Naive thymus-derived CD4-positive, alpha-beta T cell (primary cell): ENCODE data around the gene C1orf105. TPM values are rescaled to one million over a fixed set of nuclear protein-coding genes. Genes with fewer than 3 reads are reported as not detected.
"Not testable (repeated sequence)": the region's sequence is repeated elsewhere in the genome, so short reads cannot be mapped to it uniquely, and the experiment has no call there.

Experiments used
- ATAC-seq: fragments of 150-1000 bp; cut with Tn5 transposase; 2 replicates; pipeline ENCODE4 v1.10.0; 2021; ENCODE audit warnings: mild to moderate bottlenecking, moderate library complexity
- CTCF ChIA-PET: fragments of 350-600 bp; sonication (Branson Sonifier 250); formaldehyde crosslinking; loops from one replicate; lab custom pipeline; 2021; ENCODE audit warnings: antibody characterized with exemption; lab: Charles Lee
- POLR2A ChIA-PET: fragments of 350-600 bp; sonication (Branson Sonifier 250); formaldehyde crosslinking; loops from one replicate; lab custom pipeline; 2021; ENCODE audit warnings: antibody characterized with exemption, inconsistent platforms; lab: Charles Lee
- DNase-seq, 9 donors: peaks; one replicate each; pipeline versions ENCODE4 v3.0.0 to v3.0.0-alpha.2; 2020 to 2022; ENCODE audit warnings: mixed read lengths in 1 of 9
- H3K27ac ChIP-seq: one replicate; pipeline ENCODE4 v1.7.0; 2013; ENCODE audit warnings: mild to moderate bottlenecking, low read depth, low read length, moderate library complexity
- H3K27me3 ChIP-seq, 2 donors: one replicate each; pipeline ENCODE4 v1.7.0; 2013; ENCODE audit warnings: low read length in 2 of 2, mild to moderate bottlenecking in 2 of 2, moderate library complexity in 2 of 2; ENCODE audit not compliant: control insufficient read depth in 2 of 2, insufficient read depth in 2 of 2
- H3K36me3 ChIP-seq, 3 experiments: 1 replicate in 2 of 3; 2 replicates in 1 of 3; pipeline ENCODE4 v1.7.0; 2013; ENCODE audit warnings: low read length in 3 of 3, mild to moderate bottlenecking in 3 of 3, moderate library complexity in 1 of 3; ENCODE audit not compliant: insufficient read depth in 3 of 3, control insufficient read depth in 2 of 3
- H3K4me1 ChIP-seq, 2 donors: one replicate each; pipeline ENCODE4 v1.7.0; 2013; ENCODE audit warnings: low read length in 2 of 2, mild to moderate bottlenecking in 2 of 2, moderate library complexity in 1 of 2; ENCODE audit not compliant: control insufficient read depth in 2 of 2, insufficient read depth in 2 of 2
- H3K4me3 ChIP-seq: 2 replicates; pipeline ENCODE4 v1.7.0; 2013; ENCODE audit warnings: mild to moderate bottlenecking, low read length
- H3K9me3 ChIP-seq, 3 experiments: 1 replicate in 2 of 3; 2 replicates in 1 of 3; pipeline ENCODE4 v1.7.0; 2013; ENCODE audit warnings: low read length in 3 of 3; ENCODE audit not compliant: control insufficient read depth in 2 of 3
- H3K27ac Mint-ChIP-seq, 9 donors: one replicate each; pipeline ENCODE4 v1.8.0; 2020 to 2022; ENCODE audit warnings: mixed read lengths in 9 of 9, mild to moderate bottlenecking in 8 of 9, moderate library complexity in 5 of 9, inconsistent platforms in 2 of 9
- H3K27me3 Mint-ChIP-seq, 5 donors: one replicate each; pipeline ENCODE4 v1.8.0; 2021 to 2022; ENCODE audit warnings: mixed read lengths in 5 of 5, mild to moderate bottlenecking in 1 of 5
- H3K36me3 Mint-ChIP-seq, 5 donors: one replicate each; pipeline ENCODE4 v1.8.0; 2020 to 2022; ENCODE audit warnings: mixed read lengths in 5 of 5, mild to moderate bottlenecking in 3 of 5, inconsistent platforms in 1 of 5
- H3K4me1 Mint-ChIP-seq, 7 donors: one replicate each; pipeline ENCODE4 v1.8.0; 2020 to 2022; ENCODE audit warnings: mixed read lengths in 7 of 7, mild to moderate bottlenecking in 3 of 7, inconsistent platforms in 1 of 7
- H3K4me3 Mint-ChIP-seq, 10 donors: one replicate each; pipeline ENCODE4 v1.8.0; 2020 to 2022; ENCODE audit warnings: mild to moderate bottlenecking in 10 of 10, mixed read lengths in 10 of 10, moderate library complexity in 6 of 10, inconsistent platforms in 2 of 10
- H3K9me3 Mint-ChIP-seq, 11 donors: one replicate each; pipeline ENCODE4 v1.8.0; 2020 to 2022; ENCODE audit warnings: mixed read lengths in 11 of 11, mild to moderate bottlenecking in 4 of 11, inconsistent platforms in 1 of 11, moderate library complexity in 1 of 11
- intact Hi-C, 2 donors: fragments of 100-400 bp; cut with micrococcal nuclease; formaldehyde crosslinking; loops; one replicate each; pipeline ENCODE4 v1.15.1; 2023
- polyA plus RNA-seq, 2 donors: library from polyadenylated mRNA; unstranded; fragments of 300-500 nt; fragmentation: Illumina TruSeq; gene quantifications; one replicate each; pipeline ENCODE4 v1.2.3, GENCODE V29; 2021
- total RNA-seq, 6 experiments: library from RNA in 5 of 6; stranded (reverse) in 5 of 6; gene quantifications; 1 replicate in 5 of 6; 2 replicates in 1 of 6; pipeline ENCODE4 v1.2.3 and lab custom pipeline; 2021 to 2026

C1orf105 gene, protein sequence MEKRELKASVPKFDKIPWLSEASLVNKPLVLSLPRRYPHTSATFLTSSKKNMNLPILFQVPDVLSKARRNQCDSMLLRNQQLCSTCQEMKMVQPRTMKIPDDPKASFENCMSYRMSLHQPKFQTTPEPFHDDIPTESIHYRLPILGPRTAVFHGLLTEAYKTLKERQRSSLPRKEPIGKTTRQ
- total RNA-seq (under 1 TPM in 1 of 5 experiments, not detected in 4; 0.86 TPM), polyA plus RNA-seq (not detected), total RNA-seq (lab: John Stamatoyannopoulos, UW) (not detected)

DNA sequence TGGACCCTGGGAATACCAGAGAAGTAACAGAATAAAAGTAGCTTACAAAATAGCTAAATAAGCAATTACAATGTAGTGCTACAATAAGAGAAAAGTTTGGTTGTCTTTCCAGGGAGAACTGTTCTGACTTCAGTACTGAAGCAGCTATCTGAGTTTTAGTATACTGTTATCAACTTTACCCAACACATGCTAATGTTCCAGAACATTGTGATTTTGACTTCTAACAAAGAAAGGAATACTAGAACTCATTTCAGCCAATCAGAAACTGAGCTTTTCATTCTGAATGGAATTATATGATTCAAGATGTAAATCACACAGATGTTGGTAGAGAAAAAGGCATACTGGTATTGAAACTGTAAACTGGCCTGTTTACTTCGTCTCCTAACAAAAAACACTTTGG is at the start of gene C1orf105:
Gene C1orf105 (plus strand): TSS at position 301 of the 400 bp plus-strand sequence. CDS start 201 bp downstream, outside the sequence.
- no peaks in the 10 kb centered on the region for H3K36me3 ChIP-seq
- Mint-ChIP-seq H3K27me3 (peaks cover 0 to 2% (median 0%) of the 10 kb centered on the region in 5 donors), H3K9me3 (no peaks in the 10 kb centered on the region), H3K27ac (peak within 1 kb of the TSS in 6 of 9 donors; percentile 17 to 70 (median 44)), H3K4me3 (no peak within 1 kb of the TSS), H3K36me3 (peaks cover 0 to 8% (median 7%) of the 10 kb centered on the region in 5 donors), H3K4me1 (peaks cover 5 to 52% (median 49%) of the 10 kb centered on the region in 7 donors)
- intact Hi-C loops, result loop anchor here in 1 of 2 donors (10.0 kb wide), 1 partner anchor 766 kb away; the partner anchor contains the start of gene MYOC
- DNase-seq, result no peak
- no peak within 1 kb of the TSS for H3K27ac ChIP-seq
- H3K9me3 ChIP-seq, result no peaks in the 10 kb centered on the region
- POLR2A ChIA-PET, result interaction anchor here (0.6 to 1.3 kb wide), 3 partner anchors 12 to 21 kb away, joined by 3 to 4 read pairs (median 4); no protein-coding TSS in a partner anchor
- H3K4me1 ChIP-seq, result peaks cover 0 to 10% of the 10 kb centered on the region in 2 donors
- no peak within 1 kb of the TSS for H3K4me3 ChIP-seq
- CTCF ChIA-PET, result interaction anchor here (0.7 to 0.9 kb wide), 2 partner anchors 9 to 26 kb away, joined by 3 read pairs; no protein-coding TSS in a partner anchor
- no peak for ATAC-seq
- H3K27me3 ChIP-seq, result no peaks in the 10 kb centered on the region

DNA sequence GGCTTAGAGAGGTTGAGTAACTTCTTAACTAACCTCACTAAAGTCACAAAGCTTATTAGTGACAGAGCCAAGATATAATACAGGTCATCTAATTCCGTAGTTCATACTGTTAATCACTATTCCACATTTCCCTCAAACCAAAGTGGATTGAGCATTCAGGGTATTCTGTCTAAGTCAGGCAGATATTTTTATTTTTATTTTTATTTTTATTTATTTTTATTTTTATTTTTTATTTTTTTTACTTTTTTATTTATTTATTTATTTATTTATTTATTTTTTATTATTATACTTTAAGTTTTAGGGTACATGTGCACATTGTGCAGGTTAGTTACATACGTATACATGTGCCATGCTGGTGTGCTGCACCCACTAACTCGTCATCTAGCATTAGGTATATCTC is 48.8 kb upstream of the C1orf105 start:
- Mint-ChIP-seq H3K36me3 (peaks cover 4 to 24% (median 17%) of the 10 kb centered on the region in 5 donors), H3K4me1 (peaks cover 0 to 14% (median 7%) of the 10 kb centered on the region in 7 donors), H3K9me3 (peaks cover 4 to 27% (median 17%) of the 10 kb centered on the region in 11 donors)
- ATAC-seq, intact Hi-C loops, H3K4me3 Mint-ChIP-seq, H3K27me3 Mint-ChIP-seq, H3K27me3 ChIP-seq, H3K27ac ChIP-seq, H3K27ac Mint-ChIP-seq, DNase-seq, H3K36me3 ChIP-seq, H3K4me3 ChIP-seq, H3K9me3 ChIP-seq, POLR2A ChIA-PET, CTCF ChIA-PET, H3K4me1 ChIP-seq: not testable (repeated sequence)

GRCh38 chr1:172373864-172374263 is 46.6 kb upstream of the C1orf105 start:
- H3K9me3 Mint-ChIP-seq, result peaks cover 0 to 5% (median 2%) of the 10 kb centered on the region in 11 donors
- CTCF ChIA-PET, result no interaction called here

GRCh38 chr1:172375211-172375631 is 45.3 kb upstream of the C1orf105 start:
- no peak overlapping the region for H3K27ac ChIP-seq
- H3K4me1 ChIP-seq, result peaks cover 5 to 7% of the 10 kb centered on the region in 2 donors
- DNase-seq, result no peak
- ChIA-PET POLR2A (interaction anchor here (0.7 to 10.5 kb wide), 2 partner anchors 20 to 281 kb away, joined by 4 to 94 read pairs; no protein-coding TSS in a partner anchor), CTCF (interaction anchor here (0.6 to 1.1 kb wide), 2 partner anchors 15 to 43 kb away, joined by 3 read pairs; no protein-coding TSS in a partner anchor)
- Mint-ChIP-seq H3K27me3 (no peaks in the 10 kb centered on the region), H3K9me3 (peaks cover 0 to 2% (median 0%) of the 10 kb centered on the region in 11 donors), H3K27ac (no peak overlapping the region), H3K4me1 (peaks cover 1 to 35% (median 21%) of the 10 kb centered on the region in 7 donors), H3K4me3 (no peak overlapping the region), H3K36me3 (peaks cover 0 to 12% (median 0%) of the 10 kb centered on the region in 5 donors)
- H3K9me3 ChIP-seq, result no peaks in the 10 kb centered on the region
- intact Hi-C loops, result no loop called here
- no peaks in the 10 kb centered on the region for H3K36me3 ChIP-seq
- no peak overlapping the region for H3K4me3 ChIP-seq
- no peak for ATAC-seq
- no peaks in the 10 kb centered on the region for H3K27me3 ChIP-seq

More at GRCh38 chr1:172373864-172374263, 46.6 kb upstream of the C1orf105 start:
- DNase-seq (no peak), ATAC-seq (no peak)
- POLR2A ChIA-PET, result interaction anchor here (0.6 kb wide), 1 partner anchor 21 kb away, joined by 4 read pairs; no protein-coding TSS in a partner anchor
- Histone ChIP-seq H3K36me3 (no peaks in the 10 kb centered on the region), H3K9me3 (no peaks in the 10 kb centered on the region), H3K4me3 (no peak overlapping the region), H3K27me3 (no peaks in the 10 kb centered on the region), H3K4me1 (no peaks in the 10 kb centered on the region), H3K27ac (no peak overlapping the region)
- no peaks in the 10 kb centered on the region for H3K27me3 Mint-ChIP-seq
- peaks cover 0 to 14% (median 4%) of the 10 kb centered on the region in 5 donors for H3K36me3 Mint-ChIP-seq
- H3K4me3 Mint-ChIP-seq, result no peak overlapping the region
- peaks cover 0 to 25% (median 11%) of the 10 kb centered on the region in 7 donors for H3K4me1 Mint-ChIP-seq
- intact Hi-C loops, result no loop called here
- no peak overlapping the region for H3K27ac Mint-ChIP-seq

DNA sequence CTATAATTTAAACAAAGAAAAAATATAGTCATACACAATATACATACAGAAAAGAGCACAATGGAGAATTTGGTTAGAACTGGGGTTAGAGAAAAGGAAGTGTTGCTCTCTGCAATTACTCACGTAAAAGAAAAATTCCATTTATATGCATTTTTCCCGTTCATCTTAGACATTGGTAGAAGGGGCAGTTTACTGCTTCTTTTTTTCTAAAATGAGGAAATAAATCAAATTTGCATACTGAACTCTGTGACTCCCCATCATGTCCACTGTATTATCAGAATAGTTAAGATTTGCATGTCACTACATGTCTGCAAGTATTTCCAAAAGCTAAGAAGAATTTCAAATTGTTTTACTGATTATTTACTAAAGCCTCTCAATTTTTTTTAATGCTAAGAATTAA is 44.1 kb upstream of the C1orf105 start:
- Mint-ChIP-seq H3K4me3 (peak overlapping the region in 1 of 10 donors; percentile 50), H3K36me3 (peaks cover 0 to 16% (median 0%) of the 10 kb centered on the region in 5 donors), H3K27ac (peak overlapping the region in 1 of 9 donors; percentile 41), H3K27me3 (no peaks in the 10 kb centered on the region), H3K9me3 (peaks cover 0 to 2% (median 0%) of the 10 kb centered on the region in 11 donors), H3K4me1 (peaks cover 9 to 47% (median 33%) of the 10 kb centered on the region in 7 donors)
- ChIA-PET POLR2A (interaction anchor here (0.9 to 10.5 kb wide), 2 partner anchors 10 to 19 kb away, joined by 4 to 94 read pairs; no protein-coding TSS in a partner anchor), CTCF (interaction anchor here (0.7 to 1.3 kb wide), 3 partner anchors 18 to 177 kb away, joined by 3 to 4 read pairs (median 4); no protein-coding TSS in a partner anchor)
- H3K4me1 ChIP-seq, result peaks cover 10% of the 10 kb centered on the region in 2 donors
- H3K4me3 ChIP-seq, result no peak overlapping the region
- no peaks in the 10 kb centered on the region for H3K36me3 ChIP-seq
- no peak for DNase-seq
- H3K27me3 ChIP-seq, result no peaks in the 10 kb centered on the region
- ATAC-seq, result no peak
- no peak overlapping the region for H3K27ac ChIP-seq
- H3K9me3 ChIP-seq, result no peaks in the 10 kb centered on the region
- intact Hi-C loops, result no loop called here

- Mint-ChIP-seq H3K4me1 (peaks cover 12 to 59% (median 42%) of the 10 kb centered on the region in 7 donors), H3K27ac (no peak overlapping the region), H3K9me3 (no peaks in the 10 kb centered on the region), H3K27me3 (no peaks in the 10 kb centered on the region), H3K4me3 (no peak overlapping the region), H3K36me3 (peaks cover 0 to 17% (median 0%) of the 10 kb centered on the region in 5 donors)
- no peak overlapping the region for H3K4me3 ChIP-seq
- DNase-seq (no peak), ATAC-seq (no peak)
- H3K4me1 ChIP-seq, result peaks cover 10 to 18% of the 10 kb centered on the region in 2 donors
- no peaks in the 10 kb centered on the region for H3K36me3 ChIP-seq
- intact Hi-C loops, result no loop called here
- no peaks in the 10 kb centered on the region for H3K27me3 ChIP-seq
- no peak overlapping the region for H3K27ac ChIP-seq
- ChIA-PET POLR2A (interaction anchor here (0.9 to 10.5 kb wide), 3 partner anchors 16 to 19 kb away, joined by 3 to 94 read pairs (median 8); no protein-coding TSS in a partner anchor), CTCF (interaction anchor here (1.1 kb wide), 1 partner anchor 287 kb away, joined by 3 read pairs; no protein-coding TSS in a partner anchor)
- H3K9me3 ChIP-seq, result no peaks in the 10 kb centered on the region
Observed at GRCh38 chr1:172377565-172377964, 42.9 kb upstream of the C1orf105 start.
